ENCODE results near the gene RPL38. TPM values are rescaled to one million over a fixed set of nuclear protein-coding genes. Genes with fewer than 3 reads are reported as not detected.

RPL38 gene
- total RNA-seq, 3 donors from 2014 or later = 304 to 570 (median 471) TPM

GRCh38 chr17:74223901-74224300 is 20.4 kb downstream of the RPL38 start:
- no peaks in the 10 kb centered on the region for H3K36me3 ChIP-seq
- H3K27ac ChIP-seq = no peak overlapping the region
- no peaks in the 10 kb centered on the region for H3K4me1 ChIP-seq
- TF ChIP-seq POLR2AphosphoS5 (IDR thresholded peaks at IDR 0.05) (no peak), CTCF (IDR thresholded peaks at IDR 0.05) (no peak), POLR2A (IDR thresholded peaks at IDR 0.05) (no peak)
- no peaks in the 10 kb centered on the region for H3K27me3 ChIP-seq
- intact Hi-C loops (cut with DNase I; ENCODE audit: low total_unique reads) = no loop called here
- no peaks in the 10 kb centered on the region for H3K9me3 ChIP-seq
- no peak overlapping the region for H3K4me3 ChIP-seq
- no peak for DNase-seq (ENCODE audit: low spot score in 2 of 2)

GRCh38 chr17:74224959-74225725 is 21.7 kb downstream of the RPL38 start:
- Histone ChIP-seq H3K36me3 (no peaks in the 10 kb centered on the region), H3K27me3 (no peaks in the 10 kb centered on the region), H3K9me3 (no peaks in the 10 kb centered on the region), H3K27ac (no peak overlapping the region), H3K4me1 (no peaks in the 10 kb centered on the region), H3K4me3 (no peak overlapping the region)
- DNase-seq (ENCODE audit: low spot score in 2 of 2) = no peak
- intact Hi-C loops (cut with DNase I; ENCODE audit: low total_unique reads) = no loop called here
- TF ChIP-seq POLR2A (IDR thresholded peaks at IDR 0.05) = no peak
- no peak for TF ChIP-seq CTCF (IDR thresholded peaks at IDR 0.05)

- DNase-seq (ENCODE audit: low spot score in 2 of 2) = no peak
- Histone ChIP-seq H3K9me3 (no peaks in the 10 kb centered on the region), H3K27me3 (no peaks in the 10 kb centered on the region), H3K4me1 (no peaks in the 10 kb centered on the region), H3K36me3 (no peaks in the 10 kb centered on the region), H3K27ac (no peak overlapping the region), H3K4me3 (no peak overlapping the region)
- intact Hi-C loops (cut with DNase I; ENCODE audit: low total_unique reads) = no loop called here
- no peak for TF ChIP-seq POLR2AphosphoS5 (IDR thresholded peaks at IDR 0.05)
- TF ChIP-seq CTCF (IDR thresholded peaks at IDR 0.05) = no peak
- no peak for TF ChIP-seq POLR2A (IDR thresholded peaks at IDR 0.05)
These were observed 22.8 kb downstream of the RPL38 start for GRCh38 chr17:74226252-74226651.

GRCh38 chr17:74227271-74228080 is 24.0 kb downstream of the RPL38 start:
- intact Hi-C loops (cut with DNase I; ENCODE audit: low total_unique reads) = no loop called here
- H3K4me1 ChIP-seq = no peaks in the 10 kb centered on the region
- H3K27ac ChIP-seq = no peak overlapping the region
- DNase-seq (ENCODE audit: low spot score in 2 of 2) = no peak
- H3K4me3 ChIP-seq = no peak overlapping the region
- H3K9me3 ChIP-seq = no peaks in the 10 kb centered on the region
- no peaks in the 10 kb centered on the region for H3K36me3 ChIP-seq
- no peaks in the 10 kb centered on the region for H3K27me3 ChIP-seq
- TF ChIP-seq POLR2AphosphoS5 (IDR thresholded peaks at IDR 0.05) (no peak), POLR2A (IDR thresholded peaks at IDR 0.05) (no peak), CTCF (IDR thresholded peaks at IDR 0.05) (no peak)
